Activated B cell treated with CpG ODN at 0.5 μM for 24 hours (primary cell): ENCODE measurements around the gene ZNF497. TPM values are rescaled to one million over a fixed set of nuclear protein-coding genes. Genes with fewer than 3 reads are reported as not detected.

Experiments used
- ATAC-seq: fragments of 200-7000 bp; cut with Tn5 transposase; one replicate; pipeline ENCODE4 v1.10.0; 2021; ENCODE audit warnings: low read depth, mild to moderate bottlenecking, moderate library complexity
- CTCF ChIA-PET: fragments of 350-600 bp; sonication (Branson Sonifier 250); formaldehyde crosslinking; loops from one replicate; lab custom pipeline; 2021; ENCODE audit warnings: antibody characterized with exemption; lab: Charles Lee
- POLR2A ChIA-PET: fragments of 350-600 bp; sonication (Branson Sonifier 250); formaldehyde crosslinking; loops from one replicate; lab custom pipeline; 2021; ENCODE audit warnings: antibody characterized with exemption; lab: Charles Lee
- DNase-seq: peaks from one replicate; pipeline ENCODE4 v3.0.0; 2022
- H3K27ac Mint-ChIP-seq: one replicate; pipeline ENCODE4 v1.8.0; 2020; ENCODE audit warnings: mixed read lengths
- H3K27me3 Mint-ChIP-seq: one replicate; pipeline ENCODE4 v1.8.0; 2021; ENCODE audit warnings: mixed read lengths
- H3K36me3 Mint-ChIP-seq: one replicate; pipeline ENCODE4 v1.8.0; 2021; ENCODE audit warnings: low read depth, mixed read lengths
- H3K4me1 Mint-ChIP-seq: one replicate; pipeline ENCODE4 v1.8.0; 2021; ENCODE audit warnings: mixed read lengths
- H3K4me3 Mint-ChIP-seq: one replicate; pipeline ENCODE4 v1.8.0; 2020; ENCODE audit warnings: mild to moderate bottlenecking, mixed read lengths
- H3K9me3 Mint-ChIP-seq: one replicate; pipeline ENCODE4 v1.8.0; 2020; ENCODE audit warnings: mixed read lengths
- CTCF ChIP-seq: fragments of 200-600 bp; IDR thresholded peaks from one replicate; pipeline ENCODE4 v1.8.0; 2022; ENCODE audit warnings: antibody characterized with exemption, mild to moderate bottlenecking
- intact Hi-C: fragments of 100-400 bp; cut with micrococcal nuclease; formaldehyde crosslinking; loops from one replicate; pipeline ENCODE4 v1.15.1; 2024
- total RNA-seq: library from RNA; stranded (reverse); gene quantifications from 2 replicates; pipeline ENCODE4 v1.2.3, GENCODE V29; 2022

ZNF497 gene
- total RNA-seq, 1 donor from 2014 or later: 2.1 TPM

DNA sequence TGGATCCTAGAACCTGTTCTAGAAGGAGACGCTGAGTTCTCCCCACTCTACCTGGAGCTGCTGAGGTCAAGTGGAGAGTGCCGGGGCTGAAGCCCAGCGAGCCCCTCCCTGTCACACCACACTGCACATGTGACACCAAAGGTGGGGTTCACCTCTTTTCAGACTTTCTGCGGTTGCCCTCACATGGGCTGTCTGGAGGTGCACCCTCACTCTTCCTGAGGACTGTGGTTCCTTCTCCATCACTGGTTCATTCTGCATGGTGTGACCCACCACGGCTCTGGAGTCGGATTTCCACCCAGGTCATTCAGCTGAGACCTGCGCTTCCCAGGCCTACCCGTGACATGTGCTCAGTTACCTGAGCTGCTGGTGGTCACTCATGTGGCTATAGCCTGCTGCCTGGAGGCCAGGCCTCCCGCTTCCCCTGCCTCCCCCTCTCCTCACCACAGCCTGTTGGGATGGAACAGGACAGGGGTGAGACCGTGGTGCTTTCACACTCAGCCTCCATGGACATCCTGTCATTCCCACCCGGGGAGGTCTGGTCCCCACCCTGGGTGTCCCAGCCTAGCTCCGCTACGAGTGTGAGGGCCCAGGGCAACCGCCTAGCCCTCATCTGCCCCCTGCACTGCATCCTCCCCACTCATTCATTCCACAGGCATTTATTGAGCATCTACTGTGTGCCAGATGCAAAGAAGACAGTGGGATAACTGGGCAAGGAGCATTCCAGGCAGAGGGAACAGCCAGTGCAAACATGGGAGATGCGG is 8.7 kb downstream of the ZNF497 start:
- Mint-ChIP-seq H3K9me3 (no peaks in the 10 kb centered on the region), H3K36me3 (peaks cover 6% of the 10 kb centered on the region), H3K27me3 (no peaks in the 10 kb centered on the region), H3K27ac (no peak overlapping the region), H3K4me3 (no peak overlapping the region), H3K4me1 (peaks cover 25% of the 10 kb centered on the region)
- ATAC-seq (no peak), DNase-seq (no peak)
- intact Hi-C loops: no loop called here
- TF ChIP-seq CTCF: no peak
- POLR2A ChIA-PET: interaction anchor here (1.0 kb wide), 1 partner anchor 104 kb away, joined by 3 read pairs; no protein-coding TSS in a partner anchor
- CTCF ChIA-PET: no interaction called here

DNA sequence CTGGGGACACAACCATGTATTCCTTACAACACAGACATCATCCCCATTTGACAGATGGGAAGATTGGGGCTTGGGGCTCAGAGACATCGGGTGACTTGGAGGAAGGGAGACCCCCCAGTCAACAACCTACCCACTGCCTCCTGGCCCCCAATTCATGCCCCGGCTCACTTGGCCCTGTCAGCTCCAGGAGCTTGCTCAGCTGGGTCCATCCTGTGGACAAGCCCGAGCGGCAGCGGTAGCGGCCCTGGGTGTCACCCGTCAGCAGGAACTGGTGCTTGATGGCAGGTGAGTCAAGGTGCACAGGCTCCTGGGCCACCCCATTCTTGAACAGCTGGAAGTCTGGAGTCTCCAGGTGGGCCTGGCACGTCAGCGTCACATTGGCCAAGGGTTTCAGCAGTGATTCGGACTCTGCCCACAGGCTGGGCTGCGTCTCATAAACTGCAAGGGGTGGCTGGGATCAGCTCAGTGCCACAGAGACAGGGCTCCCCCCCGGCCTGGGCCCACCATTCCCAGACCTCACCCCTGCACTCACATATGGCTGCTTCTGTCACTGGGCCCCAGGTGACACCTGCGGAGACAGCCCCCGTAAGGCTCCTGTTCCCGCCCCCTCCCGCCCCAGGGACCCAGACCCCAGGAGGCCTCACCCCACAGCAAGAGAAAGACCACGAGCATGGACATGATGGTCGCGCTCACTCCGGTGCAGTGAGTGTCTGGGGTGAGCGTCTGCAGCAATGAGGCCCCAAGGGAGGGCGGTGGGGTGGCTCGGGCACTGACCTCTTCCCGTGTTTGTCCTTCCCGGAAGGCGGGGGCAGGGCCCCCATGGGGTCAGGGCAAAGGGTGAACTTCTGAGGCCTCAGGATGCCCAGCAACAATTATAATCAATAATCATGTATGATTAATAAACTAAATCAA is 9.5 kb downstream of the ZNF497 start, which contains the start of gene A1BG:
A1BG (minus strand) TSS at position 733 of the 912 bp plus-strand sequence; CDS start at position 678, 55 bp downstream.
- no peak for TF ChIP-seq CTCF
- Mint-ChIP-seq H3K36me3 (peaks cover 6% of the 10 kb centered on the region), H3K4me1 (peaks cover 31% of the 10 kb centered on the region), H3K27ac (no peak within 1 kb of the TSS), H3K9me3 (no peaks in the 10 kb centered on the region), H3K27me3 (no peaks in the 10 kb centered on the region), H3K4me3 (no peak within 1 kb of the TSS)
- ChIA-PET POLR2A (no interaction called here), CTCF (no interaction called here)
- no peak for DNase-seq
- intact Hi-C loops: no loop called here
- ATAC-seq: no peak

DNA sequence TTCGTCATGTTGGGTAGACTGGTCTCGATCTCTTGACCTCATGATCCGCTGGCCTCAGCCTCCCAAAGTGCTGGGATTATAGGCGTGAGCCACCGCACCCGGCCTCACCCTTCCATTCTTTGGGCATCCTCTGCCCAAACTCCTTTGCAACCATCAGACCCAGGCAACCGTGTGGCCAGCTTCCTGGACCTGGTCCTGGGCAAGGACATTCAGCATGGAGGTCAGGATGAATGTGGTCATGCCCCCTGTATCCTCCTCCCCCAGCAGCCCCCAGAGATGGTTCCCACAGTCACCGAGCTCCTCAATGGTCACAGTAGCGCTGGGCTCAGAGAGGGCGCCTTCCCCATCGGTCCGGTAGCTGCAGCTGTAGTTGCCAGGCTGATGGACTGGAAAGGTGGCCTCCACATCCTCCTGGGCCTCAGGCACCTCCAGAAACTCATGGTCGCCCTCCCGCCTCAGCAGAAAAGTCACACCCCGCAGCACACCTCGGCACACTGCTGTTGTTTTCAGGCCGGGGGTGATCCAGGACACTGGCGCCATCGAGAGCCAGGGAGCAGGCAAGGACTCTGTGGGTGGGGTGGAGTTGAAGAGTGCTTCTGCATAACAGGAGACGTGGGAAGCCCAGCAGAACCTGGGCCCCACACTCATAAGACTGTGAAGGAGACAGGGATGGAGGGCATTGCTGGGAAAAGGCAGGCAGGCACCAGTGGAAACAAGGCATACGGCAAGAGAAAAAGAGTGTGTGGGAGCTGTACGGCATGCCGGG is 10.4 kb downstream of the ZNF497 start:
- POLR2A ChIA-PET: interaction anchor here (0.7 kb wide), 1 partner anchor 22 kb away, joined by 3 read pairs; no protein-coding TSS in a partner anchor

DNA sequence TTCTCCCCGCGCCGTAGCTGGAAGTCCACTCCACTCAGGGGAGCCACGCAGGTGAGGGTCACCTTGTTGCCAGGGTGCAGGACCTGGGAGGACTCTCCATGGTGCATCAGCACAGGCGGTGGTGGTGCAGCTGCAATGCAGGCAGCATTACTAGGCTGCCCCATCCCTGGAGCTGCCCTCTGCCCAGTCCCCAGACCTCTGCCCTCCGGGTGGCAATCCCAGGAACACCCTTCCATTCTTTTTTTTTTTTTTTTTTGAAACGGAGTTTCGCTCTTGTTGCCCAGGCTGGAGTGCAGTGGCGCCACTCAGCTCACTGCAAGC is 11.0 kb downstream of the ZNF497 start:
- Mint-ChIP-seq H3K27me3 (no peaks in the 10 kb centered on the region), H3K36me3 (peaks cover 6% of the 10 kb centered on the region), H3K9me3 (no peaks in the 10 kb centered on the region), H3K4me1 (peaks cover 34% of the 10 kb centered on the region), H3K27ac (no peak overlapping the region), H3K4me3 (no peak overlapping the region)
- CTCF ChIA-PET: no interaction called here
- POLR2A ChIA-PET: interaction anchor here (0.7 to 1.2 kb wide), 3 partner anchors 22 to 36 kb away, joined by 3 to 4 read pairs (median 3); partner anchors contain the start of gene ZNF837
- no peak for TF ChIP-seq CTCF
- ATAC-seq: no peak
- intact Hi-C loops: no loop called here
- DNase-seq: no peak

More for the DNA sequence above, 10.4 kb downstream of the ZNF497 start:
- ATAC-seq: no peak
- Mint-ChIP-seq H3K4me3 (no peak overlapping the region), H3K27ac (no peak overlapping the region), H3K4me1 (peaks cover 35% of the 10 kb centered on the region), H3K36me3 (peaks cover 6% of the 10 kb centered on the region), H3K27me3 (no peaks in the 10 kb centered on the region), H3K9me3 (no peaks in the 10 kb centered on the region)
- intact Hi-C loops: no loop called here
- CTCF ChIA-PET: no interaction called here
- no peak for TF ChIP-seq CTCF
- no peak for DNase-seq
